Immature natural killer cell (primary cell): ENCODE data around the gene DCAF6. TPM values are rescaled to one million over a fixed set of nuclear protein-coding genes. Genes with fewer than 3 reads are reported as not detected.

Experiments
- DNase-seq, 3 donors: peaks; one replicate each; pipeline ENCODE4 v3.0.0; 2022; ENCODE audit warnings: mixed read lengths in 1 of 3
- H3K27ac Mint-ChIP-seq, 6 donors: one replicate each; pipeline ENCODE4 v1.8.0; 2020; ENCODE audit warnings: mixed read lengths in 6 of 6, mild to moderate bottlenecking in 5 of 6, inconsistent platforms in 4 of 6, moderate library complexity in 3 of 6
- H3K27me3 Mint-ChIP-seq, 3 donors: one replicate each; pipeline ENCODE4 v1.8.0; 2020 to 2021; ENCODE audit warnings: low read depth in 3 of 3, mild to moderate bottlenecking in 3 of 3, mixed read lengths in 3 of 3, moderate library complexity in 3 of 3, inconsistent platforms in 1 of 3
- H3K36me3 Mint-ChIP-seq, 3 donors: one replicate each; pipeline ENCODE4 v1.8.0; 2020; ENCODE audit warnings: mixed read lengths in 3 of 3, inconsistent platforms in 2 of 3, mild to moderate bottlenecking in 2 of 3
- H3K4me1 Mint-ChIP-seq, 2 donors: one replicate each; pipeline ENCODE4 v1.8.0; 2020; ENCODE audit warnings: inconsistent platforms in 2 of 2, mild to moderate bottlenecking in 2 of 2, mixed read lengths in 2 of 2, moderate library complexity in 1 of 2
- H3K4me3 Mint-ChIP-seq, 5 donors: one replicate each; pipeline ENCODE4 v1.8.0; 2020; ENCODE audit warnings: mild to moderate bottlenecking in 5 of 5, mixed read lengths in 5 of 5, inconsistent platforms in 3 of 5, moderate library complexity in 3 of 5
- H3K9me3 Mint-ChIP-seq, 6 donors: one replicate each; pipeline ENCODE4 v1.8.0; 2020; ENCODE audit warnings: mild to moderate bottlenecking in 6 of 6, mixed read lengths in 6 of 6, inconsistent platforms in 4 of 6, moderate library complexity in 3 of 6
- polyA plus RNA-seq, 3 donors: library from polyadenylated mRNA; unstranded; fragments of 300-500 nt; fragmentation: Illumina TruSeq; gene quantifications; one replicate each; pipeline ENCODE4 v1.2.3, GENCODE V29; 2021

The DCAF6 gene
- polyA plus RNA-seq, 3 donors from 2014 or later: 9.6 to 13.6 (median 10.3) TPM

DNA sequence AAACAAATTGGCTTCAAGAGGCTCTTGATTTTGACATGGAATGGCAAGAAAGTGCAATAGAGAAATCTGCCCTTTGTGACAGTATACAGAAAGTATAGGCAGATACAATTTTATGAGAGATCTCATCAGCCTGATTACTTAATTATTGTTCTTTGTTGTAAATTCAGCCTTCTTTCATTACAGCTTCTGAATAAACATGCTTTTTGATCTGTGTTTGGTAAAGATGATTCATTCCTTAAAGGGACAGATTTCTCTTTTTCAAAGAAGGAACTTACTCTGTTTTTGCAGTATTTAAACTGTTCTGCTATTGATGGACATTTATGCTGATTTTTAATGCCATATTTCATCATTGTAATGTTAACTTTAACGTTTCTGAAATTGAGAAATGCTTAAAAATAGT is 14.1 kb downstream of the DCAF6 start:
- Mint-ChIP-seq H3K4me1 (peaks cover 14 to 30% of the 10 kb centered on the region in 2 donors), H3K4me3 (no peak overlapping the region)
- DNase-seq: no peak

GRCh38 chr1:167955915-167956314 is 19.4 kb downstream of the DCAF6 start:
- Mint-ChIP-seq H3K4me1 (peaks cover 3% of the 10 kb centered on the region in 2 donors), H3K9me3 (no peaks in the 10 kb centered on the region), H3K27ac (no peak overlapping the region), H3K4me3 (no peak overlapping the region), H3K36me3 (peaks cover 9 to 32% (median 14%) of the 10 kb centered on the region in 3 donors), H3K27me3 (no peaks in the 10 kb centered on the region)
- no peak for DNase-seq

More for the DNA sequence above, 14.1 kb downstream of the DCAF6 start:
- Mint-ChIP-seq H3K27me3 (no peaks in the 10 kb centered on the region), H3K27ac (no peak overlapping the region), H3K9me3 (no peaks in the 10 kb centered on the region), H3K36me3 (peaks cover 9 to 25% (median 9%) of the 10 kb centered on the region in 3 donors)

GRCh38 chr1:167957710-167958109 is 21.2 kb downstream of the DCAF6 start:
- Mint-ChIP-seq H3K4me3 (no peak overlapping the region), H3K4me1 (peaks cover 2 to 8% of the 10 kb centered on the region in 2 donors), H3K27ac (no peak overlapping the region), H3K36me3 (peaks cover 5 to 30% (median 14%) of the 10 kb centered on the region in 3 donors), H3K9me3 (no peaks in the 10 kb centered on the region), H3K27me3 (peaks cover 0 to 3% (median 0%) of the 10 kb centered on the region in 3 donors)
- no peak for DNase-seq

GRCh38 chr1:167964646-167965045 is 28.2 kb downstream of the DCAF6 start:
- Mint-ChIP-seq H3K27me3 (peaks cover 0 to 3% (median 0%) of the 10 kb centered on the region in 3 donors), H3K27ac (no peak overlapping the region), H3K4me3 (no peak overlapping the region), H3K4me1 (peaks cover 0 to 35% of the 10 kb centered on the region in 2 donors), H3K36me3 (peaks cover 0 to 22% (median 14%) of the 10 kb centered on the region in 3 donors), H3K9me3 (no peaks in the 10 kb centered on the region)
- no peak for DNase-seq

GRCh38 chr1:167966050-167966449 is 29.6 kb downstream of the DCAF6 start:
- Mint-ChIP-seq H3K36me3 (peaks cover 0 to 22% (median 14%) of the 10 kb centered on the region in 3 donors), H3K4me3 (no peak overlapping the region), H3K27me3 (peaks cover 0 to 3% (median 0%) of the 10 kb centered on the region in 3 donors), H3K9me3 (no peaks in the 10 kb centered on the region), H3K4me1 (peaks cover 0 to 35% of the 10 kb centered on the region in 2 donors), H3K27ac (peak overlapping the region in 1 of 6 donors; percentile 3)
- no peak for DNase-seq

DNA sequence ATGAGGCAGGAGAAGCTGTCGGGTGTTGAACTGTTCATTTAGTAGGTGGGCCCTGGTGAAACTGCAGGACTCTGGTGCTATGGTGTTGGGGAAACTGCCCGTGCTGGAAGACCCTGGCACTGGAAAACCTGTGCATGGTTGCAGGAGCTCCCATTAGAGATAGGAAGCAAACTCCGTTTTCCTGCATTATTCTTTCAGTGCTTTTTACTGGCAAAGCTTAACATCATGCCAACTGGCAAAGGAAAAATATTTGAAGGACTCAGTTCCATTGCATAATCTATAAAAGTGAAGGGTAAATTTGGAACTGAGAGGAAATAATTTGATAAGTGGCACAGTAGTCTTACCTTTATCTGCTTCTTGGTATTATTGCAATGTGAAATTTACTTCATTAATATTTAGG is 32.1 kb downstream of the DCAF6 start:
- no peak overlapping the region for H3K27ac Mint-ChIP-seq
- peaks cover 0 to 27% of the 10 kb centered on the region in 2 donors for H3K4me1 Mint-ChIP-seq

GRCh38 chr1:167973832-167974231 is 37.3 kb downstream of the DCAF6 start:
- Mint-ChIP-seq H3K9me3 (no peaks in the 10 kb centered on the region), H3K4me1 (peaks cover 0 to 6% of the 10 kb centered on the region in 2 donors), H3K36me3 (peaks cover 13 to 23% (median 19%) of the 10 kb centered on the region in 3 donors), H3K27me3 (no peaks in the 10 kb centered on the region), H3K27ac (no peak overlapping the region), H3K4me3 (no peak overlapping the region)
- DNase-seq: no peak

More for the DNA sequence above, 32.1 kb downstream of the DCAF6 start:
- Mint-ChIP-seq H3K9me3 (no peaks in the 10 kb centered on the region), H3K27me3 (no peaks in the 10 kb centered on the region), H3K36me3 (peaks cover 0 to 19% (median 15%) of the 10 kb centered on the region in 3 donors), H3K4me3 (no peak overlapping the region)
- DNase-seq: no peak

DNA sequence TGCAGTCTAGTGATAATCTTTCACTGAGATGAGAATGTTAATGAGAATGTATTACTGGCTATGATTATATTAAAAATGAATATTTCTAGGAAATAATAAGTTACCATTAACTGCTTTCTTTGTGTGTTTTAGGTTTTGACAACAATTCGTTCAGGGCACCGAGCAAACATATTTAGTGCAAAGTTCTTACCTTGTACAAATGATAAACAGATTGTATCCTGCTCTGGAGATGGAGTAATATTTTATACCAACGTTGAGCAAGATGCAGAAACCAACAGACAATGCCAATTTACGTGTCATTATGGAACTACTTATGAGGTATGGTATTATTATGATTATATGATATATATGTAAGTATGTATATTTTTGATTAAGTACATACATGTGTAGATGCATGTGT is 38.2 kb downstream of the DCAF6 start:
- H3K4me1 Mint-ChIP-seq: peaks cover 0 to 12% of the 10 kb centered on the region in 2 donors
- no peak overlapping the region for H3K4me3 Mint-ChIP-seq
- H3K9me3 Mint-ChIP-seq: no peaks in the 10 kb centered on the region
- H3K27me3 Mint-ChIP-seq: no peaks in the 10 kb centered on the region
- H3K27ac Mint-ChIP-seq: no peak overlapping the region
- no peak for DNase-seq
- peaks cover 16 to 28% (median 26%) of the 10 kb centered on the region in 3 donors for H3K36me3 Mint-ChIP-seq

DNA sequence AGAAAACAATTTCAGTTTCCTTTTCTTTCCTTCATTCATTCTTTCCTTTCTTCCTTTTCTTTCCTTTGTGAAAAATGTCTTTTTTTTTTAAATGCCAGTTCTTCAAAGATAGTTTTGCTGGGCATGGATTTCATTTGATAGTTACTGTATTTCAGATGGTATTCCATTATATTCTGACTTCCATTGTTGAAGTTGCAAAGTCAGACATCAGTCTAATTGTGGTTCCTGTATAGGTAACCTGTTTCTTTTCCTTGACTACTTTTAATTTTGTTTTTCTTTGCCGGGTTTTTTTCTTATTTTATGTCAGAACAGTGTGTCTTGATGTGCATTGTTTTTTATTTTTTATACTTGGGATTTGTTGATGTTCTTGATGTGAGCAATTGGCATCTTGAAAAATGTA is 40.8 kb downstream of the DCAF6 start:
- Mint-ChIP-seq H3K27me3 (no peaks in the 10 kb centered on the region), H3K36me3 (peaks cover 19 to 36% (median 26%) of the 10 kb centered on the region in 3 donors), H3K4me1 (peaks cover 0 to 12% of the 10 kb centered on the region in 2 donors), H3K9me3 (no peaks in the 10 kb centered on the region), H3K27ac (peak overlapping the region in 1 of 6 donors; percentile 45), H3K4me3 (no peak overlapping the region)
- no peak for DNase-seq

GRCh38 chr1:167981933-167982332 is 45.5 kb downstream of the DCAF6 start:
- Mint-ChIP-seq H3K36me3 (peaks cover 20 to 34% (median 29%) of the 10 kb centered on the region in 3 donors), H3K4me1 (peaks cover 4 to 31% of the 10 kb centered on the region in 2 donors), H3K4me3 (no peak overlapping the region), H3K27ac (no peak overlapping the region), H3K27me3 (no peaks in the 10 kb centered on the region), H3K9me3 (no peaks in the 10 kb centered on the region)
- DNase-seq: no peak

DNA sequence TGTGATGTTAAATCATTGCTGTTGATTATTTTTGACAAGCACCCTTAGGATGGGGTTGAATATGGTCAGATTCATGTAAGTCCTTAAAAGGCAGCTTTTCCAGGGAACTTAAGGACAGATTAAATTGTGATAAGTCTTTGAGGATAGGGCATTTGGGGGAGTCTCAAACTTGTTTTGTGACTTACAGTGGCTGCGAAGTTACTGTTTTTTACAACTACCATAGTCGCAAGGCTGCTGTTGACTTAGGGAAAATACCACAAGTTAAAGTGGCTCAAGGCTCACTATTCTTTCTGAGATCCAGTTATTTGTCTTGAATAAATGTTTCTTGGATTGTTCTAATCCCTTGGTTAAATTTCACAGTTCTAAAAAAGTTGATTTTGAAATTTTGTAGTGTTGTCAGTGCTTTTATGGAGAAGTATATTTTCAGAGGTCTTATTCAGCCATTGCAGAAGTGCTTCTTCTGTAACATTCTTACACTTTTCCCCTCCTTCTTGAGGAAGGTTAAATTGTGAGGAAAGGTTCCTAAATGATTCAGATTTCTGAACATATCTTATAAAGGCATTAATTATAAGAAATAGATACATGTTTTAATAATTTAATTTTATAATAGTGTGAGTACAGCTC is 47.4 kb downstream of the DCAF6 start:
- Mint-ChIP-seq H3K4me1 (peaks cover 4 to 26% of the 10 kb centered on the region in 2 donors), H3K9me3 (no peaks in the 10 kb centered on the region), H3K27ac (no peak overlapping the region), H3K27me3 (no peaks in the 10 kb centered on the region), H3K36me3 (peaks cover 6 to 20% (median 16%) of the 10 kb centered on the region in 3 donors), H3K4me3 (no peak overlapping the region)
- DNase-seq: no peak

GRCh38 chr1:167984886-167985489 is 48.5 kb downstream of the DCAF6 start:
- Mint-ChIP-seq H3K4me1 (peaks cover 4 to 20% of the 10 kb centered on the region in 2 donors), H3K4me3 (no peak overlapping the region), H3K9me3 (no peaks in the 10 kb centered on the region), H3K27me3 (no peaks in the 10 kb centered on the region), H3K36me3 (peaks cover 0 to 16% (median 12%) of the 10 kb centered on the region in 3 donors), H3K27ac (peak overlapping the region in 1 of 6 donors; percentile 33)
- peak in 1 of 3 donors; percentile 1 for DNase-seq

GRCh38 chr1:167987174-167987573 is 50.7 kb downstream of the DCAF6 start:
- H3K9me3 Mint-ChIP-seq: no peaks in the 10 kb centered on the region
- no peak overlapping the region for H3K27ac Mint-ChIP-seq
- peaks cover 3 to 13% (median 12%) of the 10 kb centered on the region in 3 donors for H3K36me3 Mint-ChIP-seq
- no peak overlapping the region for H3K4me3 Mint-ChIP-seq
- no peak for DNase-seq
- H3K27me3 Mint-ChIP-seq: no peaks in the 10 kb centered on the region
- peaks cover 4 to 20% of the 10 kb centered on the region in 2 donors for H3K4me1 Mint-ChIP-seq

- Mint-ChIP-seq H3K9me3 (no peaks in the 10 kb centered on the region), H3K27me3 (peaks cover 0 to 2% (median 0%) of the 10 kb centered on the region in 3 donors), H3K36me3 (peaks cover 11 to 17% (median 15%) of the 10 kb centered on the region in 3 donors), H3K4me3 (no peak overlapping the region), H3K4me1 (no peaks in the 10 kb centered on the region), H3K27ac (no peak overlapping the region)
- DNase-seq: no peak
Measured at GRCh38 chr1:167991546-167991945, 55.1 kb downstream of the DCAF6 start.
